ENCODE results near the gene EXOC3L1.

Gene EXOC3L1

DNA sequence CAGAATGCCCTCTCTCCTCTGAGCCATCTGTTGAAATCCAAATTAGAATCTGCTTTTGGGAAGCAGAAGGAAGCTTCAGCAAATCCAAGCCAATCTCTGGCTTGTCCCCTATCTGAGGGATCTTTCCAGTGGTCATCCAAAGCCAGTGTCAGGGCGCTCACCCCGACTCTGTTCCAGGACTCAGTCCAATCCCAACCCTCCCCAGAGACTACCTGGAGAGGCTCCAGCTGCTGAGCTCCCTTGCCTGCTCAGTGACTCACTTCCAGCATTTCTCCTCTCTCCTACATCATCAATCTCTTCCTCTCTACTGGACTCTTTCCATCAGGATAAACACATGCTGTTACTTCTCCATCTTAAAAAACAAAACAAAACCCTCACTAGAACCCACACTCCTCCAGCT is 8.6 kb downstream of the EXOC3L1 start:
- DNase-seq, result no peak

DNA sequence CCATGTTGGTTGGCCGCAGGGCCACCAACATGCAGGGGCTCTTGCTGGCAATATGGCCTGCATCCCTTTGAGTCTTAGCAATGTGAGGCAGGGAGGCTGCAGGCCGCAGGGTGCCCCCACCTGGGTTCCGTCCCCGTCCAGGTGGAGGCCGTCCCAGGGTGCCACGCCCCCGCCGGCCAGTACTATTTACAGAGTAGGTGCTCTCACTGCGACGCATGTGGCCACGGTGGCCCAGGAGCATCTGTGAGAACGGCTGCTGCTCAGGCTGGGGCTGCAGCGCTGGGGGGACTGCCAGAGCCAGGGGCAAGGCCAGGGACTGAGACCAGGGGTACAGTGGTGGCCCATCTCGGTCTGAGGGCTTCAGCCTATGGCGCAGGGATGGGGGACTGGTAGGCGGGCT is 9.8 kb downstream of the EXOC3L1 start:
- DNase-seq, result no peak

DNA sequence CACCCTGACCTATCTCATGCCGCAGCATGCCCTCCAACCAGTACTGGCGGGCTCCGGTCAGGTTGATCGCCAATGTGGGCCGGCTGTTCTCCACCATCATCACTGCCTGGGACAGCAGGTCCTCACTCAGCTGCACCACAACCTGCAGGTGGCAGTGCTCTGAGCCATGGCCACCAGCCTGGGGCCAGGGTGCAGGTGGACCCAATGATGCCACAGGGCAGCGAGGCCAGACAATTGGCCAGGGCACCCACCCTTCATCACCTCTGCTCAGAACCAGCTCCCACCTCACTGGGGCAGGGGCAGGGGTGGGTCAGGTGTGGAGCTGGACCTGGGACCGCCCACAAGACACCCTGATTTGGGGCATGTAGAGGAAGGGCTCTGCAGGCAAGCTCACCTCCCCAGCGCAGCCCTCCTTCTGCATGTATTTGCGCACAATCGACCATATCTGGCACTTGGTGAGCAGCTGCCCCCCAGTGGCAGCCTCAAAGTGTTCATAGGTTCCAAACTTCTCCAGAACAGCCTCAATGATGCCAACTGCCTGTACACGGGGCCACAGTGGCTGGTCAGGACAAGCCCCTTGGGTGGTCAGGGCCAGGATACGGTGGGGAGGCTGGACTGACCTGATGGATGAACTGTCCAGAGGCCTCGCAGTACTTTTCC is 10.4 kb downstream of the EXOC3L1 start:
- DNase-seq, result no peak

DNA sequence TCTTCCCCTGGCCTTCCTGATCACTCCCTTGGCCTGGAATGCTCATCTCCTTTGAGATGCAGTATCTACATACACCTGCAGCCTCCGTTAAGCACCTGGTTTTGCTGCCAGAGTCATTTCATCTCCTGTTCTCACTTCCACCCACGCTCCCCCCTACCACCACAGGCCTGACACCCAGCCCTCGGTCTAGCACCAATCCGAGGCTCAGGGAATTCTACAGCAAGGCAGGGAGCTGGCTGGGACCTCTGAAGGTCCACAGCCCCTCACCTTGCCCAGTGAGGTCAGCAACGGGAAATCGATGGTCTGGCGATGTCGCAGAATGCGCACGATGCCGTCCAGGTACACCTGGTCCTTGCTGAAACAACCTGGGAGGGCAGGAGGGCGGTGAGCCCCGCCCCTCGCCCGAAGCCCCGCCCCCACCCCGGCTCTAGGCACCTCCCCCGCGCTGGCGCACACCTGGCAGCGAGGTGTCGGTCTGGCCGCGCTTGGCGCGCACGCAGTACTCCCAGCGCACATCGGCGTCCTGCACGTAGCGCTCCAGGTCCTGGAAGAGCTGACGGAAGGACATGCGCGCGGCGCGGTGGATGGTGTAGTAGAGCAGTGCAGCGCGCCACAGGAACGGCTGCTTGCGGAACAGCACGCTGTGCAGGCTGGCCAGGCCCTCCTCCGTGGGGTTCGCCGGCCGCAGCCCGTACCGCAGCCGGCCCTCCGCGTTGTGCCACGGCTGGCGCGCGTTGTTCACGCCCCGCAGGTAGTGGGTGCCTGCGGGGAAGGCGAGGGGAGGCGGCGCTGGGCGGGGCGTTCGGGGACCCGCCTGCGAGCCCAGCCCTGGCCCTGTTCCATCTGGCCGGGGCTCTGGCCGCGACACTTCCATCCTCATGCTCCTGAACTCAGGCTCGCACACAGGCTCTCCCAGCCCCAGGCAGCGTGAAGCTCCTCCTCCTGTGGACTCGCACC is 11.9 kb downstream of the EXOC3L1 start:
- DNase-seq, result peak; percentile 71

DNA sequence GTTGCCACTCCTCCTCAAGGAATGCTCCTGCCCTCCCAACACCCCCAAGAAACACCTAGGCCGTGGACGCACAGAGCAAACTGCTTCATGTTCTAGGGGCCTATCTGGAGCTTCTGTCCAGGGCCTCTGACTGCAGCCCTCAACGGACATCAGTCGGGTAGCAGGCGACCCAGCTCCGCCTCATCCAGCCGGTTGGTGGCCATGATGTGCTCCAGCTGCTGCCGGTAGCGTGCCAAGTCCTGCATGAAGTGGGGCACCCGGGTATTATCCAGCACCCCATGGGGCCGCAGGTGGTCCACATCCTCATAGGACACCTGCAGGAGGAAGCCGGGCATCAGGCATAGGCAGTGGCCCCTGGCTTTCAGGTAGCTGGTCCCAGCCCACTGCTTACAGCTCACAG is 13.3 kb downstream of the EXOC3L1 start:
- no peak for DNase-seq

DNA sequence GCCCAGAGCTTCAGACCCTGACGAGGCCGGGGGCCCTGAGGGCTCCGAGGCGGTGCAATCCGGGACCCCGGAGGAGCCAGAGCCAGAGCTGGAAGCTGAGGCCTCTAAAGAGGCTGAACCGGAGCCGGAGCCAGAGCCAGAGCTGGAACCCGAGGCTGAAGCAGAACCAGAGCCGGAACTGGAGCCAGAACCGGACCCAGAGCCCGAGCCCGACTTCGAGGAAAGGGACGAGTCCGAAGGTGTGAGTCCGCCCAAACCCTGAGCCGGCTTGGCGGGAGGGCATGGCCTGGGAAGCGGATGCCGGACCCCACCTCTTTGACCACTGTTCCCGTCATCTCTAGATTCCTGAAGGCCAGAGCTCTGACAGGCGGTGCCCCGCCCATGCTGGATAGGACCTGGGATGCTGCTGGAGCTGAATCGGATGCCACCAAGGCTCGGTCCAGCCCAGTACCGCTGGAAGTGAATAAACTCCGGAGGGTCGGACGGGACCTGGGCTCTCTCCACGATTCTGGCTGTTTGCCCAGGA is 15.2 kb downstream of the EXOC3L1 start:
- no peak for DNase-seq

DNA sequence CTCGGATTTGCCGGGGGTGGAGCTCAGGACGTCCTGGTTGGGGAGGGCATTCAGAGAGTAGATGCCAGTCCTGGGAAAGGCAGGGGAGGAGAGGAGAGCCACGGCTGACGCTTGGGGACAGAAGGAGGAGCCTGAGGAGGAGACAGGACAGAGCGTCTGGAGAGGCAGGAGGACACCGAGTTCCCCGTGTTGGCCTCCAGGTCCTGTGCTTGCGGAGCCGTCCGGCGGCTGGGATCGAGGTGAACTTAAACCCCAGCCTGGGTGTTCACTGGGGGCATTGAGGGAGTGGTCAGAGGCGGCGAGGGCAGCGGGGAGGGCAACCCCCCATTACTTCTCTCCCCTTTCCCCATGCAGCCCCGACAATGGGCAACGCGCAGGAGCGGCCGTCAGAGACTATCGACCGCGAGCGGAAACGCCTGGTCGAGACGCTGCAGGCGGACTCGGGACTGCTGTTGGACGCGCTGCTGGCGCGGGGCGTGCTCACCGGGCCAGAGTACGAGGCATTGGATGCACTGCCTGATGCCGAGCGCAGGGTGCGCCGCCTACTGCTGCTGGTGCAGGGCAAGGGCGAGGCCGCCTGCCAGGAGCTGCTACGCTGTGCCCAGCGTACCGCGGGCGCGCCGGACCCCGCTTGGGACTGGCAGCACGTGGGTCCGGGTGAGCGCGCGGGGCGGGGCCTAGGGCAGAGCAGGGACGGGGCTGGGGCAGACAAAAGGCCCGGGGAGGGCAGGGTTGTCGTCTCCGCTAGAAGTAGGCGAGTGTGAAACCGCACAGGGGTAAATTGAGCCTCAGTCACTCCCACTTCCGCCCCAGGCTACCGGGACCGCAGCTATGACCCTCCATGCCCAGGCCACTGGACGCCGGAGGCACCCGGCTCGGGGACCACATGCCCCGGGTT is 15.9 kb downstream of the EXOC3L1 start:
- DNase-seq, result peak; percentile 73

DNA sequence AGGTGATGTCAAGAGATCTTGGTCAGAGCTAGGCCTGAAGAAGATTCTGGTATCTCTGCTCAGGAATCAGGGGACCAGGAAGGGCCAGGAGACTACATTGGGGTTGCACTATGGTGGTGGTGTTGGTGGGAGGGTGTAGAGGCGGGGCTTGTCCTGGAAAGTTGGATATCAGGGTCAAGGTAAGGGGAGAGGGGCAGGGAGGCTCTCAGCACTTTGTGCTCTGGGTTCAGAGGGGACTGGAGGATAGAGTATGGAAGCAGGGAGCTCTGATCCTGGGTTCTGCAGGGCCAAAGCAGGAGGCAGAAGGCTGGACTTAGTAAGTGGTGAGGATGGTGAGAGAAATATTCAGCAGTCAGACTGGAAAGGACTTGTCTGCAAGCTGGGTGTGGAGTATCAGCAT is 16.6 kb downstream of the EXOC3L1 start:
- no peak for DNase-seq

DNA sequence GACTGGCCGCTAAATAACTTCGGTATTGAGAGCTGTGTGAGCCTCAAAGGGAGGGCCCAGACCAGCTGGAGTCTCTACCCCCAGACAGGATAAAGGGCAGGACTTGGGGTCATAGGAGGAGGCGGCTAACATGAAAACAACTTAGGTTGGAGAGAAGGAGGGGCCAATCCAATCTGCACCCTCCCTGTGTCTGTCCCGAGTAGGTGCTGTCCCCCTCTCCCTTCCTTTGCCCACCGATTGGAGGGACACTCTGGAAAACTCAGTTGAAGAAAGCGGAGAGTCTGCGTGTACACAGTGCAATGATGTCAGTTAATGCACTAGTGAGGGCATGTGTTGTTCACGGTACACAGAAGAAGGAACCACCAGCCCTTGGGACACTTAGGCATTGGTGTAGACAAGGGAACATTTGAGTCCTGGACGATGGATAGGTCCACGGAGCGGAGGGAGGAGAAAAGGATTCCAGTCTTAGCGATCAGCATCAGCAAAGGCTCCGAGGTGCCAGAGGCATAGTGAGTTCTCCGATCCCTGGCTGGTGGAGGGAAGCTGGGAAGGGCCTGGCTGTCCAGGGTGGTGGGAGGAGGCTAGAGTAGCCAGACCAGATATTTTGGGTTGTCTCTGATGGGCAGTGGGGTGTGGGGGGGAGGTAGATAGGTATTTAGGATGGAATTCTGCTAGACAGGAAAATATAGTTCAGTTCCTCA is 18.8 kb downstream of the EXOC3L1 start:
- DNase-seq, result no peak

DNA sequence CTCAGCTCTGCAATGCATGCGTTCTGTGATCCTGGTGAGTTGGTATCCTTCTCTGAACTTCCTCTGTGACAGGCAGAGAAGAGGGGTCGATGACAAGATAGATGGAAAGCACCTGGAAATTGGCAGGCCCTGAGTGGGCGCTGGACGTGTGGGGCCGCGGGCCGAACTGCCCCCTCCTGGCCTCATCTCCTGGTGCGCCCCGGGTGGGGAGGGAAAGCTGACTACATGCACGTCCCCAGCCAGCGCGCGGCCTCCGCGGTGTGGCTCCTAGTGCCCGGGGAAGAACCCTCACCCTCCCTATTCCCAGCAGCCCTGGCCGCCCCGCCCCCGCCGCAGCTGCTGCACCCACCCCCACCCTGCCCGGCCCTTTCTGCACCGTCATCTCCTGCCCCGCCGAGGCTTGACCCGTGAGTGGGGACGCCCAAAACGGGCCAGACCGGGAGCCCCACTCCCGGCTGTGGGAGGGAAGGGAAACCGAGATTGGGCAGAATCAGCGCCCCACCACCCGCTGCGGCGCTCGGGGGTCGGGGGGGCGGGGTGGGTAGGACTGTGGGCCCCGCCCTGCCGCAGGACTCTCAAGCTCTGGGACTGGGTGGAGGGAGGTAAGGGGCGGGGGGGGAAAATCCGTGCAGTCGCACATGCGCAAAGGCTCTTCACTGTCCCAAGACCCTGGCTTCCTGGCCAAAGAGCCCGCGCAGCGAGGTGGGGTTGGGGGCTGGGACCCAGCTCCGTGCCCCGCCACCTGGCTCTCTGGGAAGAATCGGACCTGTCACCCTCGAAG is 19.6 kb downstream of the EXOC3L1 start, which contains the start of gene NOL3:
TSS of gene NOL3 (plus strand) at position 371 of the 781 bp plus-strand sequence.
- peak; percentile 63 for DNase-seq

DNA sequence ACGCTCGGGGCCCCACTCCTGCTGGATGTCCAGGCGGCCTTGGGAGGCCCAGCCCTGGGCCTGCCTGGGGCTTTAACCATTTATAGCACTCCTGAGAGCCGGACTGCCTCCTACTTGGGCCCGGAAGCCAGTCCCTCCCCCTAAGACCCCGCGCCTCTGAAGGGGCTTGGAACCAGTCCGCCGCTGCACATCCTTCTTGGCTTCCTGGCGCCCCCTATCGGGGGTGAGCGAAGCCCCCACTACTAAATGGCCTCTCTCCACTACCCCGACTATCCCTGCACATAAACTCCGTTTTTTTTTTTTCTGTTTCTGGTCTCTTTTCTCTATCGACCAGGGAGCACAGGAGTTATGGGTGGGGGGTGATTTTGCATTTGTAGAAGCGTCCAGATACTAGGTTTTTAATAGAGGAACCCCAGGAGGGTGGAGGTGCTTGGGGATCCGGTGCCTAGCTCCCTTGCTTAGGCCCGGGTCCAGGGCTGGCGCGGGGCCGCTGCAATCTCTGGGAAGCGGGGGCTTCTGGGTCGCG is 20.2 kb downstream of the EXOC3L1 start:
- peak; percentile 59 for DNase-seq

DNA sequence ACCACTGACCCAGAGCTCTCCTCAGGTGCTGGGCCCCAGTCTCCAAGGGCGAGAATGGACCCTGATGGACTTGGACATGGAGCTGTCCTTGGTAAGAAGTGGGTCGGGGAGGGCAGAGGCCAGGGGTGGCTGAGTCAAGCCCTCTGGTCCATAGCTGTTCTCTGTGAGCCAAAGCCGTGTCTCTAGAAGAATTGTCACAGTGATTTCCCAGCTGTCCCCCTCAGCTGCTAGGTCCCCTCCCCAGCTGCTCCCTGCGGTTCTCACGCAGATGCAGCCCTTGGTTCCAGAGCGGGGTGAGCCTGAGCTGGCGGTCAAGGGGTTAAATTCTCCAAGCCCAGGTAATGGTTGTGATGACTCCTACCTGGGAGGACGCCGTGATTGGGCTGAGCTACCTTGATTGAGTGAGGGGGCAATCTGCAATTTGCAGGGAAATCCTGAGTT is 20.9 kb downstream of the EXOC3L1 start:
- DNase-seq, result no peak

DNA sequence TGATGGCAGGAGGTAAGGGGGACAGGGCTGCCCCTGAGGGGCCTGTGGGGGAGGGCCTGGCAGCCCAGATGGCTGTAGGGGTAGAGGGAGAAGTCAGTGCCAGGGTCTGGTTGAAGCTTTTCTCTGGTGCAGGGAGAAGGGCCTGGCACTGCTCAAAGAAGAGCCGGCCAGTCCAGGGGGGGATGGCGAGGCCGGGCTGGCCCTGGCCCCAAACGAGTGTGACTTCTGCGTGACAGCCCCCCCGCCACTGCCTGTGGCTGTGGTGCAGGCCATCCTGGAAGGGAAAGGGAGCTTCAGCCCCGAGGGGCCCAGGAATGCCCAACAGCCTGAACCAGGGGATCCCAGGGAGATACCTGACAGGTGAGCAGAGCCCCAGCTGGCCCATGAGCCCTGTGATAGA is 22.3 kb downstream of the EXOC3L1 start:
- DNase-seq, result no peak

DNA sequence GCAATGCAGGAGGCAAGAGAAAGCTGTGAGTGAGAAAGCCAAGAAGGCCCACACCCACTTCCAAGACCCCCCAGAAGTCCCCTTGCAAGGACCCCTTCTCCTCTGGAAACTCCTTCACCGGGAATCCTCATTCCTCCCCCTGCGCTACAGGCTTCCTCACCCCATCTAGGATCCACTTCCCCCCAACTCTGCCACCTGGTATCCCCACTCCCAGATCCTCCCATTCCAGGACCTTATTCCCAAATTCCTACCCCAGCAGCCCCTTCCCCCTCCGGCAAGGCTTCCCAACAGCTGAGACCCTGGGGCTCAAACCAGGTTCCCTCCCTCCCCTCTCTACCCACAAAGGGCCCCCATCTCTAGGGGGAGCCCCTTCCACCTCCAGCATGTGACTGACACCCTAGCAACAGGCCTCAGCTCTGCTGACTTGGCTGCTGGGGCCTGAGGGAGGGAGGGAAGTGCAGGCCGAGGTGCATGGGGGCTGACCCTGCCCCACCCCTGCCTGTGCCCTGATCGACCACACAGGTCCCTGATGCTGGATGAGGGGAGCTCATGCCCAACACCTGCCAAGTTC is 23.3 kb downstream of the EXOC3L1 start:
- no peak for DNase-seq

DNA sequence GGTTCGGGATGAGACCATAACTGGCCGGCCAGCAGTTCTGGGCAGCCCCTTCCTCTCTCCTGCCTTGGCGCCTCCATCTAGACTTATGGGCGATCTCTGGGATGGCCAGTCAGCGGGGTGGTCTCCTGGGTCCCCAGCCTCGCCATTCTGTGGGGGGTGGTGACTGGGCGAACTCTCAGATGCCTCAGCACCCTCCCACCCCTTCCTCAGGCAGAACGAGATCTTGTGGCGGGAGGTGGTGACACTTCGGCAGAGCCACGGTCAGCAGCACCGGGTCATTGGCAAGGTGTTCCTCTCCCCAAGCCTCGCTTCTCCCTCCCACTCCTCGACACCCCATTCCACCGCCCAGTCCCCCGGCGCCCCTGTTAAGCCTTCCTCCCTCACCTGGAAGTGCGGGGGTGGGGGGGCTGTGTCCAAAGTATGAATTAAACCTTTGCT is 23.8 kb downstream of the EXOC3L1 start:
- no peak for DNase-seq

DNA sequence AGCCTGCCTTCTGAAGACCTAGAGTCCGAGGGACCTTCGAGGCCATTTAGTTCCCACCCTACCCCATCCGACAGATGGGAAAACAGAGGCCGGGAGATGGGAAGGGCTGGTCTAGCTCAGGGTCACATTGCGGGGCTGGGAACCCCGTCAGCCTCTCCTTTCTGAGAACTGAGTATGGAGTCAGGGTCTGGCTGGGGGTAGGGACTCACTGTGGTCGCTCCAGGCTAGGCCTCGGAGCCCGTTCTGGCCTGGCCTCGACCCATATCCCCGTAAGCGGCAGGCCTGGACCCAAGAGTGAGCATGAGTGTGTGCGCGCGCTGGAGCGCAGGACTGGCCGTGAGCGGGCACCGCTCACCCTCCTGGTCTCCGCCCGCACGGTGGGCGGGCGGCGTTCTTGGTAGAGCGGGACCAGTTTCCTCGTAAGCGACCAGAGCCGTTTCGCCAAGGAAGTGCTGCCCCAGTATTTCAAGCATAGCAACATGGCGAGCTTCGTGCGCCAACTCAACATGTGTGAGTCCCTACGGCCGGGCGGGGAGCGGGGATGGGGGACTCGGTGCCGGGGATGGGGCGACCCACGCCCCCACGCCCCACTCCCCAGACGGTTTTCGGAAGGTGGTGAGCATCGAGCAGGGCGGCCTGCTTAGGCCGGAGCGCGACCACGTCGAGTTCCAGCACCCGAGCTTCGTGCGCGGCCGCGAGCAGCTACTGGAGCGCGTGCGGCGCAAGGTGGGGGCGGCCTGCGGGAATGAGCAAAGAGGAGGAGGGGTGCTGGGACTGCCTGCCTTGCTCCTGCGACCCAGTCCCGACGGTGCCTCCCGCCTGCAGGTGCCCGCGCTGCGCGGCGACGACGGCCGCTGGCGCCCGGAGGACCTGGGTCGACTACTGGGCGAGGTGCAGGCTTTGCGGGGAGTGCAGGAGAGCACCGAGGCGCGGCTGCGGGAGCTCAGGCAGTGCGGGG is 24.5 kb downstream of the EXOC3L1 start:
- DNase-seq, result no peak

DNA sequence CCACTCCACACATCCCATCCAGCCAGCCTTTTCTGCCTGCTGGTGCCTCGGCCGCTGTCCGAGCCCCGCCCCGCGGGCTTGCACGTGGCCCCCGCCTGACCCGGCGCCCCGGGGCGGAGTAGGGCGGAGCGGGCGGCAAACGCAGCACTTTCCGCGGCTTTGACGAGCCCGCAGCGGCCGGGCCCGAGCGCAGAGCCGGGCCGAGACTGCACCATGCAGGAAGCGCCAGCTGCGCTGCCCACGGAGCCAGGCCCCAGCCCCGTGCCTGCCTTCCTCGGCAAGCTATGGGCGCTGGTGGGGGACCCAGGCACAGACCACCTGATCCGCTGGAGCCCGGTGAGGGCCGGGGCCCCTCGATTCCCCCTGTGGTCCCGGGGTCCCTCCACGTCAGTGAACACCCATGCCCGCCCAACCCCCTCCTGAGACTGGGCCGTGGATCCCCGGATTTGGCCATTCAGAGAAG is 25.3 kb downstream of the EXOC3L1 start, which contains the start of gene HSF4:
TSS of gene HSF4 (plus strand) at position 147 of the 463 bp plus-strand sequence. CDS start at position 214, 67 bp downstream.
- no peak for DNase-seq

DNA sequence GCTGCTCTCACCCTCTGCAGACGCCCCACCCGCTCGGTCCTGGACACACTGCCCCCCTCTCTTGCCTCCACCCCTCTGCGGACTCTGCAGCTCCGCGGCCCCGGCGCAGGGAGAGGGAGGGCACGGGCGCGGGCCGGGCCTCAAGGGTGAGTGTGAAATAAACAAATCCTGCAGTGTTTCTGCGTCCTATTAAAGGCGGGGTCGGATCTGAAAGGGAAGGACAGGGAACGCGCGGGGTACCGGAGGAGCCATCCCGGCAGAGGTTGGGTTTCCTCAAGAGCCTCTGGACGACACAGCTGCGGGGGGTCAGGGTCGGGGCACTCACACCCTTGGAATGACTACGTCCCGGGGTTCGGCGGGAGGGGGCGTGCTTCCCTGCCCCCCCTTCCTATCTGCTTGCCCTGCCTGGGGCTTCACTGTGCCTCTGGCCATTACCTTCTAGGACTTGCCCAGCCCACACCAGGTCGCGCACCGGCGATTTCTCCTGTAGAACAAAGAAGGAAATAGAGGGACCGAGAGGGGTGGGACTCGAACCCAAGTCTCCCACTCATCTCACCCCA is 25.9 kb downstream of the EXOC3L1 start:
- no peak for DNase-seq
